Esophagus muscularis mucosa (tissue), 4 donors: Measurements from ENCODE around the gene BCAS1. TPM values are rescaled to one million over a fixed set of nuclear protein-coding genes. Genes with fewer than 3 reads are reported as not detected.
A peak's percentile ranks its signal among the peaks of the same experiment; 100 is the strongest.

ENCODE experiments used
- DNase-seq: peaks from one replicate; pipeline ENCODE4 v3.0.0-alpha.2; 2017; ENCODE audit errors: extremely low spot score
- H3K27ac ChIP-seq, 4 donors: fragments of 200-600 bp; sonication (generic); replicated peaks in 1 of 4; 1 replicate in 3 of 4; 2 replicates in 1 of 4; pipeline ENCODE4 v1.5.1; 2016 to 2019; ENCODE audit warnings: mild to moderate bottlenecking in 1 of 4
- H3K27me3 ChIP-seq, 4 donors: fragments of 200-600 bp; sonication (generic); one replicate each; pipeline versions ENCODE4 v1.5.1 to v1.6.0; 2016 to 2019
- H3K36me3 ChIP-seq, 4 donors: fragments of 200-600 bp; sonication (generic); one replicate each; pipeline ENCODE4 v1.5.1; 2016 to 2019
- H3K4me1 ChIP-seq, 4 donors: fragments of 200-600 bp; sonication (generic); one replicate each; pipeline ENCODE4 v1.5.1; 2016 to 2019
- H3K4me3 ChIP-seq, 4 donors: fragments of 200-600 bp; sonication (generic); 1 replicate in 2 of 4; 2 replicates in 2 of 4; pipeline ENCODE4 v1.5.1; 2016 to 2019; ENCODE audit warnings: mild to moderate bottlenecking in 4 of 4, moderate library complexity in 1 of 4
- H3K9me3 ChIP-seq, 4 donors: fragments of 200-600 bp; sonication (generic); 1 replicate in 3 of 4; 2 replicates in 1 of 4; pipeline ENCODE4 v1.5.1; 2016 to 2019
- EP300 ChIP-seq: sonication (generic); formaldehyde crosslinking; IDR thresholded peaks from one replicate; pipeline ENCODE4 v1.6.1; 2017; ENCODE audit warnings: antibody characterized with exemption
- POLR2A ChIP-seq: fragments of 450-650 bp; IDR thresholded peaks from one replicate; pipeline ENCODE4 v1.6.1; 2017; ENCODE audit warnings: antibody characterized with exemption, moderate library complexity, mild to moderate bottlenecking, low read depth
- POLR2AphosphoS5 ChIP-seq, 2 donors: sonication (generic); formaldehyde crosslinking; IDR thresholded peaks; one replicate each; pipeline ENCODE4 v1.6.1; 2017; ENCODE audit warnings: antibody characterized with exemption in 2 of 2
- WGBS: methylation state at CpG from one replicate; pipeline ENCODE4 v1.1.5; 2018; 5-methylcytosine and 5-hydroxymethylcytosine counted together
- intact Hi-C: fragments of 100-400 bp; cut with DNase I; formaldehyde crosslinking; loops from one replicate; pipeline ENCODE4 v1.15.1; 2023
- total RNA-seq, 4 donors: library from RNA; depleted of rRNA; stranded (reverse); fragments of >200 nt; gene quantifications; one replicate each; pipeline versions ENCODE4 v1.1.0 to v1.2.1, GENCODE V29; 2016
- TF ChIP-seq, protein P1 (sequence below), 3 experiments: fragments of 200-600 bp in 2 of 3; fragments of 450-650 bp in 1 of 3; sonication (generic) in 2 of 3; IDR thresholded peaks; one replicate each; pipeline ENCODE4 v1.5.1; 2017 to 2019; ENCODE audit warnings: antibody characterized with exemption in 3 of 3, mild to moderate bottlenecking in 2 of 3, moderate library complexity in 1 of 3

Gene BCAS1
- total RNA-seq, 4 donors from 2014 or later, result 0.13 to 0.46 TPM; not detected in 2

DNA sequence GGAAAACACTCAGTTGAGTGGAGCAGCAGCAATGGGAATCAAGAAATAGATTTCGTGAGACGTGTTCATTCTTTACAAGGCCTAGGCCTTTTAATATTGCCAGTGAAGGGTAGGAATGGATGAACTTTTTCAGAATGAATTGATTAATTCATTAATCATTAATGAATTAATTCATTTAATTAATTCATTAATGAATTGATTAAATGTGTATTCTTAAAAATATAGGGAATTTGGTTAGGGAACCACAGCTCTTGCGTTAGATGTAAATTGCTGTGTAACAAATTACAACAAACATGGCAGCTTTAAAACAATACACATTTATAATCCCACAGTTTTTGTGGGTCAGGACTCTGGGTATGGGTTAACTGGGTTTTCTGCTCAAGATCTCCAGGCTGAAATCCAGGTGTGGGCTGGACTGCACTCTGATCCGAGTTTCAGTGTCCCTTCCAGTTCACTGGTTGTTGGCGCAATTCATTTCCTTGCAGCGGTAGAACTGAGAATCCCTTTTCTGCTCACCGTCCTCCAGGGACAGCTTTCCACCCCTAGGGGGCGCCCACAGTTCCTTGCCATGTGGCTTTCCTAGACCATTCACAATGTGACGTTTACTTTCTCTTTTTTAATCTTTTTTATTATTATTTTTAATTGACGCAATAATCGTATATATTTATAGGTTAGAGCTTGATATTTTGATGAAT is 32.8 kb upstream of the BCAS1 start:
- 43% methylated on average over 11 of the region's 11 CpGs for WGBS
- Histone ChIP-seq H3K27ac (no peak overlapping the region), H3K4me3 (no peak overlapping the region), H3K36me3 (no peaks in the 10 kb centered on the region), H3K27me3 (peaks cover 0 to 16% (median 0%) of the 10 kb centered on the region in 4 donors), H3K4me1 (no peaks in the 10 kb centered on the region), H3K9me3 (no peaks in the 10 kb centered on the region)
- TF ChIP-seq POLR2AphosphoS5 (IDR thresholded peaks at IDR 0.05), result no peak
- no peak for TF ChIP-seq EP300
- TF ChIP-seq, protein P1, sequence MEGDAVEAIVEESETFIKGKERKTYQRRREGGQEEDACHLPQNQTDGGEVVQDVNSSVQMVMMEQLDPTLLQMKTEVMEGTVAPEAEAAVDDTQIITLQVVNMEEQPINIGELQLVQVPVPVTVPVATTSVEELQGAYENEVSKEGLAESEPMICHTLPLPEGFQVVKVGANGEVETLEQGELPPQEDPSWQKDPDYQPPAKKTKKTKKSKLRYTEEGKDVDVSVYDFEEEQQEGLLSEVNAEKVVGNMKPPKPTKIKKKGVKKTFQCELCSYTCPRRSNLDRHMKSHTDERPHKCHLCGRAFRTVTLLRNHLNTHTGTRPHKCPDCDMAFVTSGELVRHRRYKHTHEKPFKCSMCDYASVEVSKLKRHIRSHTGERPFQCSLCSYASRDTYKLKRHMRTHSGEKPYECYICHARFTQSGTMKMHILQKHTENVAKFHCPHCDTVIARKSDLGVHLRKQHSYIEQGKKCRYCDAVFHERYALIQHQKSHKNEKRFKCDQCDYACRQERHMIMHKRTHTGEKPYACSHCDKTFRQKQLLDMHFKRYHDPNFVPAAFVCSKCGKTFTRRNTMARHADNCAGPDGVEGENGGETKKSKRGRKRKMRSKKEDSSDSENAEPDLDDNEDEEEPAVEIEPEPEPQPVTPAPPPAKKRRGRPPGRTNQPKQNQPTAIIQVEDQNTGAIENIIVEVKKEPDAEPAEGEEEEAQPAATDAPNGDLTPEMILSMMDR (IDR thresholded peaks at IDR 0.05), result peak; percentile 44 to 75 (median 59)
- no peak for TF ChIP-seq POLR2A
- no peak for DNase-seq
- intact Hi-C loops, result no loop called here

DNA sequence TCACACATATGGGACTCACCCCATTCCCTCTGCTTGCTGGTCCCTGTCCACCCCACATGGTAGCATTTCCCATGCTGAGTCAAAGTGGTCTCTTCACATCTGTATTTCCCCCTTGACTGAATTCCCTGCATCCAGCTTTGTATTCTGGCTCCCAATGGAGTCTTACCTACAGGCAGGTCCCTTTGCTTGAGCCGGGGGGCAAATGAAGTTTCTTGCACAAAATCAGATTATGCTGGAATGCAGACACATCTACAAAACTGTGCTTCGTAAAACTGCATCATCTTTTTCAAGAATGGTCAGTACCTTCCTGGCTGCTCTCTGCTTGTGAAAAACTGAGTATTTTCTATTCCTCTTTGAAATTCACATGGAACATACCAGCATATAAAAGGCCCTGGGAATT is 32.1 kb upstream of the BCAS1 start:
- H3K9me3 ChIP-seq, result no peaks in the 10 kb centered on the region
- 93% methylated on average over 2 of the region's 2 CpGs for WGBS
- intact Hi-C loops, result no loop called here
- TF ChIP-seq POLR2A, result no peak
- TF ChIP-seq EP300, result no peak
- no peaks in the 10 kb centered on the region for H3K36me3 ChIP-seq
- H3K4me3 ChIP-seq, result no peak overlapping the region
- peaks cover 0 to 16% (median 0%) of the 10 kb centered on the region in 4 donors for H3K27me3 ChIP-seq
- no peaks in the 10 kb centered on the region for H3K4me1 ChIP-seq
- no peak overlapping the region for H3K27ac ChIP-seq
- no peak for DNase-seq

DNA sequence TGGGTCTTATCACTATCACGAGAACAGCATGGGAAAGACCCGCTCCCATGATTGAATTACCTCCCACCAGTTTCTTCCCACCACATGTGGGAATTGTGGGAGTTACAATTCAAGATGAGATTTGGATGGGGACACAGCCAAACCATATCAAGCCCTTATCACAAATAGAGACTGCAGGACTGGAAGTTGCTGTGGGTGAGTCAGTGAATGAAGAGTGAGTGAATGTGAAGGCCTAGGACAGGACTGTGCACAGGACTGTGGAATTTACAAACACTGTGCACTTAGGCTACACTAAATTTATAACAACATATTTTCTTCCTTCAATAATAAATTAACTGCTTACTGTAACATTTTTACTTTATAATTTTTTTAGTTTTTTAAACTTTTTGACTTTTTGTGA is 30.2 kb upstream of the BCAS1 start:
- 90% methylated on average over 2 of the region's 2 CpGs for WGBS
- Histone ChIP-seq H3K27me3 (peaks cover 0 to 20% (median 0%) of the 10 kb centered on the region in 4 donors), H3K27ac (no peak overlapping the region), H3K4me1 (no peaks in the 10 kb centered on the region), H3K4me3 (no peak overlapping the region), H3K9me3 (no peaks in the 10 kb centered on the region), H3K36me3 (no peaks in the 10 kb centered on the region)
- TF ChIP-seq, protein P1 (IDR thresholded peaks at IDR 0.05), result no peak
- no peak for TF ChIP-seq POLR2AphosphoS5 (IDR thresholded peaks at IDR 0.05)
- intact Hi-C loops, result no loop called here
- no peak for DNase-seq

DNA sequence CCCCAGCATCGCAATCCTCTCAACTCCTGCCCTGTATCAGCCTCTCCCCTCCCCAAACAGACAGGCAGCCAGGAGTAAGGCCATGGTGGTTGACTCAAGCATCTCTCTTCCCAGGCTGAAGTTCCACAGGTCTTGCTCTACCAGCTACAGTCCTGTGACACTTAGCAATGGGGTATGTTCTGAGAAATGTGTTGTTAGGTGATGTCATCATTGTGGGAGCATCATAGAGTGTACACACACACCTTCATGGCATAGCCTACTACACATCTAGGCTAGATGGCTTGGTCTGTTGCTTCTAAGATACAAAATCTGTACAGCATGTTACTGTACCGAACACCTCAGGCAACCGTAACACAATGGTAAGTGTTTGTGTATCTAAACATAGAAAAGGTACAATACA is 29.5 kb upstream of the BCAS1 start:
- Histone ChIP-seq H3K36me3 (no peaks in the 10 kb centered on the region), H3K9me3 (no peaks in the 10 kb centered on the region), H3K27me3 (peaks cover 0 to 24% (median 0%) of the 10 kb centered on the region in 4 donors), H3K4me1 (no peaks in the 10 kb centered on the region), H3K27ac (no peak overlapping the region), H3K4me3 (no peak overlapping the region)
- intact Hi-C loops, result loop anchor here (2.0 to 5.0 kb wide), 2 partner anchors 99 to 547 kb away; no protein-coding TSS in a partner anchor
- TF ChIP-seq, protein P1 (IDR thresholded peaks at IDR 0.05), result no peak
- TF ChIP-seq POLR2A (no peak), POLR2AphosphoS5 (IDR thresholded peaks at IDR 0.05) (no peak), EP300 (no peak)
- WGBS, result 98% methylated on average over 2 of the region's 3 CpGs
- no peak for DNase-seq

DNA sequence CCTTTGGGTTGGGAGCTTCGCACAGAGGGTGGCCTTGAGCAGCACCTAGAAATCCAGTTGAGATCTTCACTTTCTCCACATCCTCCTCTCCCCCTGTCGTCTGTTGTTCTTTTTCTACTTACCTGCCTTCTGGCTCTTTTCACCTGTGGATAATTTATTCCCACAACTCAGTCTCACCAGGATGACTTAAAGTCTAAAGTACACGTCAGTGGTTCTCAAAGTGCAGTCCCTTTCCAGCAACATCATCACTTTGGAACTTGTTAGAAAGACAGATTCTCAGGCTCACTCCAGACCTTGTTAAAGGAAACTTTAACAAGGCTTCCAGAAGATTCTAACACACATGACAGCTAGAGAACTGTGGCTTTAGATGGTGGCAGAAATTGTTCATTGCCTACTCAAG is 27.7 kb upstream of the BCAS1 start:
- H3K4me3 ChIP-seq, result no peak overlapping the region
- TF ChIP-seq POLR2A (no peak), POLR2AphosphoS5 (IDR thresholded peaks at IDR 0.05) (no peak), EP300 (no peak)
- TF ChIP-seq, protein P1 (IDR thresholded peaks at IDR 0.05), result no peak
- WGBS, result 69% methylated on average over 3 of the region's 3 CpGs

More for the DNA sequence above, 27.7 kb upstream of the BCAS1 start:
- intact Hi-C loops, result loop anchor here (2.0 to 5.0 kb wide), 2 partner anchors 101 to 549 kb away; no protein-coding TSS in a partner anchor
- no peak for DNase-seq
- no peaks in the 10 kb centered on the region for H3K4me1 ChIP-seq
- H3K9me3 ChIP-seq, result no peaks in the 10 kb centered on the region
- H3K36me3 ChIP-seq, result no peaks in the 10 kb centered on the region
- H3K27me3 ChIP-seq, result peaks cover 0 to 14% (median 0%) of the 10 kb centered on the region in 4 donors
- no peak overlapping the region for H3K27ac ChIP-seq
